ENCODE results near the gene BTF3.

DNA sequence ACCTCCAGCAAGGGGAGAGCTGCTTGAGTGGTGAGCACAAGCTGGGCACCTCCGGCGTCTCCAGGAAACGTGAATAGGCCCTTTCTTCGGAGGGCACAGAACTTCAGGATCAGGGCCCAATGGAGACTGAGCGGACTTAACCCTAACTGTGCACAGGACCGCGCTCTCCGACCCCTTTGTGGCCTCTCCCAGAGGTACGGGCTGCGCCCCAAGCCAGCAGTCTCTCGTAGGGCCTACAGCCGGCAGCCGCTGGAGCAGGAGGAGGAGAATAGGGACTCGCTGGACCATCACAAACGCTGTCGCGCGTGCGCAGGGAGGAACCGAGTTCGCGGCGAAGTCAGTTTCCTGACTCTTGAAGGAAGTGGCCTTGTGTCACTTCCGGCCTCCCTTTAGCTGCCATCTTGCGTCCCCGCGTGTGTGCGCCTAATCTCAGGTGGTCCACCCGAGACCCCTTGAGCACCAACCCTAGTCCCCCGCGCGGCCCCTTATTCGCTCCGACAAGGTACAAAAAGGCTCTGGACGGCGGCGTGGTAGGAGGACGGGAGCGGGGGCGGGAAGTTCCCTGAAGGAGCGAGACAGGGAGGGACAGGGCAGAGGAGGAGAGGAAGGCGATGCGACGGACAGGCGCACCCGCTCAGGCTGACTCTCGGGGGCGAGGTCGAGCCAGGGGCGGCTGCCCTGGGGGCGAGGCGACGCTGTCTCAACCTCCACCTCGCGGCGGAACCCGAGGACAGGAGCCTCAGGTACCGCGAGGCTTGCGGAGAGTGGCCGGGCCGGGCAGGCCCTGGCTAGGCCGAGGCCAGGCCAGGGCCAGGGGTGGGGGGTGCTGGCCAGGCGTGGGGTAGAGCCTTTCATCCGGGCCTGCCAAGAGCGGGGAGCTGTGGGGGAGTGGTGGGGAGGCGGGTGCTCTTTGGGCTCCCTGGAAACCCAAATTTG, at the start of gene BTF3:
- TF ChIP-seq ZNF565 (CRISPR knock-in tag; conservative IDR thresholded peaks at IDR 0.05; ENCODE audit: low read depth) (no peak), ISL1 (CRISPR knock-in tag; IDR thresholded peaks at IDR 0.05) (no peak)
